Sciatic nerve (tissue), 2 donors: ENCODE measurements around the gene RCAN2. TPM values are rescaled to one million over a fixed set of nuclear protein-coding genes. Genes with fewer than 3 reads are reported as not detected.

Source experiments
- ATAC-seq: fragments of 200-7000 bp; cut with Tn5 transposase; one replicate; pipeline ENCODE4 v1.9.1; 2020; ENCODE audit warnings: mild to moderate bottlenecking, moderate library complexity
- DNase-seq: peaks from one replicate; pipeline ENCODE4 v3.0.0-alpha.2; 2020; ENCODE audit warnings: low spot score
- intact Hi-C: fragments of 100-400 bp; cut with DNase I; formaldehyde crosslinking; loops from one replicate; pipeline ENCODE4 v1.14.2; 2022
- total RNA-seq: library from RNA; stranded (reverse); fragmentation: NEBNext Ultra II Directional; extraction: Animal tissue kit (Norgen Biotek cat#: 25700); gene quantifications from one replicate; pipeline ENCODE4 v1.2.1, GENCODE V29; 2021
- donor health status: DM: no; HTN: no; CAD: no.
- donor health status: DM: no; HTN: no; CAD: no.

RCAN2 gene
- total RNA-seq, 1 donor from 2014 or later = 14.8 TPM

DNA sequence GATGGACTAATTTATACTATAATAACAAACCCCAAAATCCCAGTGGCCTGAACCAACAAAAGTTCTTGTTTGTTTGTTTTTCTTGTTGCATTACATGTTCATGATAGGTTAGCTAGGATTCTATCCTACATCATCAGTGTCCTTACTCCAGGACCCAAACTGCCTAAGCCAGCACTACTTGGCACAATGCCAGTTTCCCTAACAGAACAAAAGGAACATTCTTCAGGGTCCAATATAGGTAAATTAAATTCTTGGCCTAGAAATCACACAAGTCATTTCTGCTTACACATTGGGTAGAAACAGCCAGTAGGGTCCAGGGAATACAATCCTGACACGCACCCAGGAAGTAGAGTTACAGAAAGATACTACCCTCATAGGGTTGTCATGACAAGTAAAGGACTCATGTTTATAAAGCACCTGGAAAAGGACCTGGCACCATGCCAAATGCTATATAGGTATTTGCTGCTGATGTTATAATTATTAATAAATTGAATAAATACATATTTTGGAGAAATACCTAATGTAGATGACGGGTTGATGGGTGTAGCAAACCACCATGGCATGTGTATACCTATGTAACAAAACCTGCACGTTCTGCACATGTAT, 38.8 kb downstream of the RCAN2 start:
- intact Hi-C loops = no loop called here
- no peak for ATAC-seq

DNA sequence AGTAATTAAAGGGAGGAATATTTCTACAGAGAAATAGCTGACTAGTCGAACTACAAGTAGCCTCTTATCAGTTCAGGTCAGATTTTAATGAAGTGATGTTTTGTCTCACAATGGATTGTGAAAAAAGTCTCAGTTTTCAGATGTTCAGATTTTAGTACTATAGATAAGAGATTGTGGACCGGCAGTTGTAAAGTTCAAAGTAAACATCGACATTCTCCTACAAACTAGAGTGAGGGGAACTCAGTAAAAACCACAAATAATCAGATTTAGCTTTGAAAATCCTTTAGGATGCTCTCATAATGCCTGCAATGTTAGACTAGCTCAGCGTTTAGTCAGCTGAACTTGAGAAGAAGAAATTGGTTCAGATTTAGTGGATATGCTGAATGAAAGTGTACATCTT, 39.9 kb downstream of the RCAN2 start:
- intact Hi-C loops = no loop called here
- no peak for ATAC-seq
- DNase-seq = no peak

More for the DNA sequence above, 38.8 kb downstream of the RCAN2 start:
- DNase-seq = no peak

DNA sequence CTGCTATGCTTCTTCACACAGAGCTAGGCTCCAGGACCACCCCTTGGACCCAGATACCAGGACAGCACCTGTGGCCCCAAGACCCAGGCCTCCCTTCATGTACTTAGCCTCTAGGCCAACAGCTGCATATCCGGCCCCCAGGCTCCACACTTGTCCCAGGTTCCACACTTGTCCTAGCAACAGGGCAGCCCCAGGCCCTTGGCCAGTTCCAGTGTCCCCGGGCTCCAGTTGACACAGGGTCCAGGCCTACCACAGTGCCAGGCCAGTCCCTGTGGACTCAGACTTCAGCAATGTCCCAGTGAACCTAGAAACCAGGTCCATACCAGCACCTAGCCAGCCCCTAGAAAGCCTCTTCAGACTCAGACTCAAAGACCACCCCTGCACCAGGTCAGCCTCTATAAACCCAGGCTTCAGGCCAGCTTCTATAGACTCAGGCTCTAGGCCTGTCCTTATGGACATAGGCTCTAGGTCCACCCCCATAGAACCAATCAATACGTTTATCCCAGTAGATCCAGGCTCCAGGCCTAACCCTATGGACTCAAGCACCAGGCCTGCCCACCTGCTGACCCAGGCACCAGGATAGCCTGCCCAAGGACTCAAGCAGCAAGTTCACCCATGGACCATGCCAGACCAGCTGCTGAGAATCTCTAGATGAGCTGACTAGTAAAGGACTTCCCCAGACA, 46.3 kb downstream of the RCAN2 start:
- ATAC-seq = no peak
- intact Hi-C loops = no loop called here
- DNase-seq = no peak

DNA sequence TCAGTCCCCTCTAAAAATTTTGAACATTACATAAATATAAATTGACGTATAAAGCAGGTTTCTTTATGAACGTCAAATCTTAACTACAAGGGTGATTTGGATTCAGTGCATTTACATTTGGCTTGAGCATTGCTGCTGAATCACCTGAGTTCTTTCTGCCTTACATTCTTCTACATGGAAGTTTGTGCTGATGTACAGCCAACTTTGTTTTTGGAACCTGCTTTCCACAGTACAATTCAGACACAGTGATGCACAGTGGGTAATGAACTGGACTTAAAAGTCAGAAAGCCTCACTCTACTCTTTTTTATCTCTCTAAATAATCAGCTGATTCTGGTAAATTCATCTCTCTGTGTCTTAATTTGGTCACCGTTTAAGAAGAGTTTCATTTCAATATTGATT, 47.6 kb downstream of the RCAN2 start:
- DNase-seq (no peak), ATAC-seq (no peak)
- intact Hi-C loops = no loop called here

DNA sequence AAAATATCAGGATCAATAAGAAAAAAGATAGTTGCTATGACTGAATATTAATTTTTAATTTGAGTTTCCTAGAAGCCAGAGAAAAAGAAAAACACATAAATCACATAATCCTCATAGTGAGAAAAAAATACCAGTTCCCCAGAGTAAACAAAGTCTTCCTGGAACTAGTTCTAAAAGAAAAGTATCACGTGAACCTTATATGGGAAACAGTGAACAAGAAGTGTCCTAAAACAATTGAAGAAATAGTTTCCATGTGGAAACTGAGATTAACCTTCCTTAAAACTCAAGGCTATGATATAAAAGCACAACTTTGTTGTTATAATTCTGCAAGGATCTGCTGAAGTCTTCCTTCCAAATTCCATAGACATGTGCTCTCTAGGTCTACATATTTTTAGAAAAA, 50.6 kb downstream of the RCAN2 start:
- intact Hi-C loops = no loop called here
- DNase-seq = no peak
- ATAC-seq = peak; percentile 39

DNA sequence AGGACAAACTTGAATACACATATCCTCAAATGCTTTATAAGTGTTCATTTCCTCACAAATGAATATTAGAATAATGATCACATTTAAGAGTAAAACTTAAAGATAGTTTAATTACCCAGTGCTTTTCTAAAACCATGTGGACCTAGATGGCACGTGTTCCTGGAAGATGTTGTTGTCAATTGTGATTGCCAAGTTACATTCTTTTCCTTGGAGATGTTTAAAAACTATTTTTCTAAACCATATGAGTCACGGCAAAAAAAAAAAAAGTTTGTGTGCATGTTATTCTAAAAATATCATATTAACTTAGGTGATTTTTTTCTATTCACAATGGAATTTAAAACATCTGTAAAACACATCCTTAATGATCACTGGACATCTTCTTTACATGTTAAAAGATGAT, 51.1 kb downstream of the RCAN2 start:
- intact Hi-C loops = no loop called here
- DNase-seq = no peak

DNA sequence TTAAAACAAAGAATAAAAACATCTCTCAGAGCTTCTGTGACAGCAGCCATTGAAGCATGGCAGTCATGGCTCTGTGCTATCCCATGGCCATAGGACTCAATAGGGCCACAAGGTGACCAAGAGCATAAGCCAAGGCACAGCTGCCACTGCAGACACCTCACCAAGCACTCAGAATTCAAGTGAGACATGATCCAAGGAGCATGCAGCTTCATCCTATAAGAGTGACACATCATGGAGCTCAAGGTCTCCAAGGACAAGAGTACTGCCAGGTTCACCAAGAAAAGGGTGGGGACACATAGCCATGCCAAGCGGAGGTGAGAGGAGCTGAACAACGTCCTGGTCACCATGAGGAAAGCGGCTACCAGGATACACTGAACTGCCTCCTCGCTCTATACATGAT, 53.0 kb downstream of the RCAN2 start:
- intact Hi-C loops = no loop called here
- ATAC-seq = no peak
- no peak for DNase-seq

More for the DNA sequence above, 51.1 kb downstream of the RCAN2 start:
- ATAC-seq = no peak

DNA sequence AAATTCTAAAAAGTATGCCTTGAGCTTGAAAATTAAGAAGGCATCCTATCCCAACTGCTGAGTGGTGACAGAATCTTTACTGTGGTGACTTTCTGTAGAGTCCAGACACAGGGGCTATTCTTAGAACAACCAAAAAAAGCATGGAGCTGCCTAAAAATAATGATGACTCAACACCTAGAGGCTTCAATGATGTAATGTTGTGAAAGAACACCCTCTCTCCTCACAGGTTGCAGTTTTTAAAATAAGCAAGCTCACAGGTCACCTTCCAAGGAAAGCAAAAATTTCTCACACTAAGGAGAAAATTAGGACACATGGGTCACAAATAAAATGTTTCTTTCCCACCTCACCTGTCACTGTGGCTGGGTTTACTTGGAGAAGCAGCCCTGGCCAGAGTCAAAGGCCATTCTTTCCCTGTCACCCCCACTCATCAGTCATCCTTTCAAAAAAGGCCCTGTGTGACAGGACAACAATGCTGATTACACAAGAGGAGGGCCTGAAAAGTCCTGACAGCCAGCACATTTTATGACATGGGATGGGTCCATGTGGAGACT, 53.5 kb downstream of the RCAN2 start:
- intact Hi-C loops = no loop called here
- ATAC-seq (no peak), DNase-seq (no peak)

DNA sequence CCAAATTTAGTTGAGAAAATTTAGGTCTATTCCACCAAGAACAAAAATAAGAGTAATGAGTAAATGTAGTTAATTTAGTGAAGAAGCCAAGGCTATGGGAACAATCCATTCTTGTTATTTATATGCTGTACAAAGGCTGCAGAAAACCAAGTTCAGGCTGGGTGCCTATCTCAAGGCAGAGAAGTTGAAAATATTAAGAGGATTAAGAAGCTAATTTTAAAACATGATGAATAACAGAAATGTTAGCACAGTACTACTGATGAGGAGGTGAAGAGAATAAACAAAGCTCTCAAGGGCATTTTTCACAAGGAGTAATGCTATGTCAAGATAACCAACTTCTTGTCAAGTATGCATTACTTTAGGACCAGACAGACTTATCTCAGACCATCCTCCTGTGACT, 68.6 kb downstream of the RCAN2 start:
- ATAC-seq (no peak), DNase-seq (no peak)
- intact Hi-C loops = no loop called here

DNA sequence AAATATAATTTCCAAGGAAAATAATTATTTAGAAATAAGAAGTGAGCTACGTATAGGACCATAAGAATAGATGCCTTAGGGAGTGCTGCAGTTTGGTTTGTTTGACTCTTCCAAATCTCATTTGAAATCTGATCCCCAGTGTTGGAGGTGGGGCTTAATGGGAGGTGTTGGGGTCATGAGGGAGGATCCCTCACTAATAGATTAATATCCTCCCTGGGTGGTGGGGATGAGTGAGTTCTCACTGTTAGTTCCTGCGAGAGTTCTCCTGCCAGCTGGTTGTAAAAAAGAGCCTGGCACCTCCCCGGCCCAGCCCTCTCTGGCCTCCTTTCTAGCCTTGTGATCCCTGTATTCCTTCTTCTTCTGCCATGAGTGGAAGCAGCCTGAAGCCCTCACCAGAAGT, 69.3 kb downstream of the RCAN2 start:
- DNase-seq = no peak
- intact Hi-C loops = no loop called here
- ATAC-seq = no peak

DNA sequence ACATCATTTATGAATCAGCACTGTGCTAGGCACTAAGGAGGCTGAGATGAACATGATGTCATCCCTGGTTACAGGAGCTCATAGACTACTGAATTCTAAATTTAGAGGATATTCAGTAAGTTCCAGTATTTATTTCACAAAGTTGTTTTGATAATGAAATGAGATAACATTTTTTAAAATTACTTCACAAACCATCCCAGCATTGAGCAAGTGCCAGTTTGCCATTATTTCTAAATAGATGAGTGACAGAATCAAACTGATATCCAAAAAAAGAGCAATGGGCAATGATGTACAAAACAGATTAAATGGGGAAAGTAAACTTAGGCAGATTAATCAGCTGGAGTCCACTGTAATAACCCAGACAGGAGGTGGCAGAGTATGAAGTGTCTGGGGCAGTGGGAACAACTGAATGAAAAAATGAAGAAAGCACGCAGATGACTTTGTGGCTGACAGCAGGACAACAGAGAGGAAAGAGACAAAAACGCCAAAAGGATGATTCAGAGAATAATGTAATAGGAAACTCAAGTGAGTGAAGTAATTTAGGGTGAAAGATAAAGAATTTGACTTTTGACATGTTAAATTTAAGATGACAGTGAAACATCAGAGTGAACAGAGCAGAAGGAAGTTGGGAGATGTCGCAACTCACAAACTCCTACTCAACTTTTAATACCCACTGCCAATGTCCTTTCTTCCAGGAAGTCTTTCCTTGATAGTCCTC, 70.2 kb downstream of the RCAN2 start:
- DNase-seq = no peak
- peak; percentile 51 for ATAC-seq
- intact Hi-C loops = no loop called here

DNA sequence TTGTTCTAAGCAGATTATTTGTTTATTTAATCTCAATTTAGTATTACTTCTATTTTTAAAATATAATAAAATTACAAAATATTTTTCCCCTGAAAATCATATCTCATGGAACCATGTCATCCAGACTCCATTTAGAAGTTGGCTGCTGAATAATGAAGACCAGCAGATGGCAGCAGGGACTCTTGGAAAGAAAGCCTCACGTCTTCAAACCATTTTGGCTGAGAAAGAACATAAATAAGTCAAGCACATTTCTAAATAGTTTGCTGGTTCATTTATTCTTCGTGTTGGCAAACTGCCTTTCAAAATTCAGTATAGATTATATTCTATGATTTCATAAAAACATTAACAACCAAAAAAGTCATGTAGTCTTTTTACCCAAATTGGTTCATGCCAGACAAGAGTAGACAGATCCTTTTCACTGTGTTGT, 71.7 kb downstream of the RCAN2 start:
- ATAC-seq = peak; percentile 71
- intact Hi-C loops = no loop called here
- DNase-seq = peak; percentile 79

DNA sequence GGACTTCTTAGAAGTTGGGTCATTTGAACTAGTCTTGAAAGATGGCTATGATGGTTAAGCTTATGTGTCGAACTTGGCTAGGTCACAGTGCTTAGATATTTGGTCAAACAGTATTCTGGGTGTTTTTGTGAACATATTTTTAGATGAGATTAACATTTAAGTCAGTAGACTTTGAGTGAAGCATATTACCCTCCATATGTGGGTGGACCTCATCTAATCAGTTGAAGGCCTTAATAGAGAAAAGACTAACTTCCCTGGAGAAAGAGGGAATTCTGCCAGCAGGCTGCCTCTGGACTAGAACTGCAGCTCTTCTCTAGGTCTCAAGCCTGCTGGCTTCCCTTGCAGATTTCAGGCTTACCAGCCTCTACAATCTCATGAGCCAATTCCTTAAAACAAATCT, 76.9 kb downstream of the RCAN2 start:
- intact Hi-C loops = no loop called here
- no peak for DNase-seq
- no peak for ATAC-seq

DNA sequence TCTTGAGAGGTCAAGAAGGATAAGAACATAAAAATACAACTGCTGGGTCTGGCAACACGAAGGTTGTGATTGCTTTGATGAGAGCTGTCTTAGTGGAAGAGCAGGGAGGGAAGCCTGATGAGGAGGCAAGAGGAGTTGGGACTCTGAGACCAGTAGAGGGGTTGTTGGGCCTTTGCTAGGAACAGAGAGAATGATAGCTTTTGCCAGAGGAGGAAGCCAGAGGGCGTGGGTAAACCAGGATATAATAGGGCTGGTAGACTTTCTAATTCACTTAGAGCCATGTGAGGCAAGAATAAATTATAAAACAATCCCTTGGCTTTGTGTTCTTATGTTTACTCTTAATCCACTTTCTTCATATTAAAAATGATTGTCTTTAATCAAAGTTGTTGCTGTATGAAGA, 78.6 kb downstream of the RCAN2 start:
- intact Hi-C loops = no loop called here
- no peak for DNase-seq
- no peak for ATAC-seq

DNA sequence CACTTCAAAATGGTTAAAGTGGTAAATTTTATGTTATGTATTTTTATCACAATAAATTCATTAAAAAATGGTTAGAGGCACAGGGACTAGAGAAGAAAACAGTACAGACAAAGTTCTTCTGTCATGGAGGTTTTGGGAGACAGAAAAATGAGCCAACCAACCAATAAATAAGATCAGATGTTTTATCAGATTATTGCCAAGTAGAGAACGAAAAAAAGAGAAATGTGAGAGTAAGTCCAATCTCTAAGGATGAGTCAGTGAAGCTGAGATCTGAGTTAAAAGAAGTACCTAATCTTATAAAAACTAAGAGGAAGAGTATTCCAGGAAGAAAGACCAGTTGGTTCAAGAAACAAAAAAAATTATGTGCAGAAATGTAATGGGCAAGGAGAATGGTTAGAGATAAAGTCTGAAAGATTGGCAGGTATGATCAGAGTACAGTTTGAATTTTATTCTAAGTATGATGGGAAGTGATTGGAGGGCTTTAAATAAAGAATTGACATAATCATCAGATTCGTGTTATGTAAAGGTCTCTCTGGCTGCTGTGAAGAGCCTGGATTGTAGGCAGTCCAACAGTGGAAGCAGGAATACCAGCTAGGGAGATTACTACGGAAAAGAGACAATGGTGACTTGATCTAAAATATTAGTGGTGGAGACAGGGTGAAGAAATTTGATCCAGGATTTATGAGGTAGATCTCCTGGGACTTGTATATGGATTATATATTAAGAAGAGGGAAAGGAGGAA, 79.6 kb downstream of the RCAN2 start:
- ATAC-seq (peak; percentile 45), DNase-seq (no peak)
- intact Hi-C loops = no loop called here

DNA sequence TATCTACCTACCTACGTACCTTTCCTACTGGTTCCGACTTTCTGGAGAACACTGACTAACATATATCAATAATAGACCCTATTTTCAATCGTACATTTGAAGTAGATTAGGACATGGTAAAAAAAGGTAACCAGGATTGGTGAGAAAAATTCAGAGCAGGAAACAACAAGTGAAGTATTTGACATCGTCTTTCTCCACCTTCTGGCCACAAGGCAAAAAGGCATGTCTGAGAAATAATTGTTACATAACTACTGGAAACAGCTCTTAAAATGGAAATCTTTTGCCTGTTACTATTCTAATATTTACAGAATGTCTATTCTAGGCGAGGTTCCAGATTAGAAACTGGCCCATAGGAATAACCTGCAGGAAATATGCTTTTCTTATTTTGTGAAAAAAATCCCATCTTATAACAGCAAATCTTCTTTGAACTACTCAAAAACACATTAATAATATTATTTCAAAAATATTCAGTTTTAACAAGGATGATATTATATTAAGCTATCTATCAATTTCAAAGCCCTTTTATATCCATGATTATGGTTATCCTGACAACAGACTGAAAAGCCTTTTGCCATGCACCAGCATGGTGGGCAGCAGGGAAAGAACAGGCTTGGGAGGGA, 80.8 kb downstream of the RCAN2 start:
- intact Hi-C loops = no loop called here
- DNase-seq = no peak

DNA sequence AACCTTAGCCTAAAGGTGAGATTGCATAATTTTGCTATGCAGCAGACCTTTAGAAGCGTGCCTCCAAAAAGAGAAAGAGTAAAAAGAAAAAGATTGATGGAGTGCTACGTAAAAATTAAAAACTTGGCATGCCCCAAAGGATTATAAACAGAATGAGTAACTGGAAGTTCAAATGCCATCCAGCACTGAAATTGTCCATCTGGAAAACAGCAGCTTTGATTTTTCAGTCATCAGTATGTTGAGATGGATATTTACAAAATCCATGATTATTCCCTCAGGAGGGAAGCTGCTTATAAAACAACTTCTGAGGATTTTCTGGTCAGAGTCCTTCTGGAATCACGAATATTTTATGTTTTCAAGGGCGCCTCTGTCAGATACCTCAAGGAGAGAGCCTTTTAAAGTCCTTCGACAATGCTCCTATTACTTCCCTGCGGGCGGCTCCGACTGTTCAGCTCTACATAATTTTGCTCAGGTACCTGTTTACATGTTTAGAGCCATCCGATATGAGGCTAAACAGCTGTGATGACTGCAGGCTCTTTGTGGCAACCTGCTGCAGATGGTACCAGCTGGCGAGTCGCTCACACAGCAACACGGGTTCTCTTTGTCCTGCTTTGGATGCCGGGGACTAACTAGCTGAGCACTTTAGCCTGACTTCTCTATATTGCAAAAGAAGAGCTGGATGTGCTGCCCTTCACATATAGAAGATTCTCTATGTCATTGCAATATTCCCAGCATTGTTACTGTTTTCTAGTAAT, 83.3 kb downstream of the RCAN2 start:
- no peak for DNase-seq

More for the DNA sequence above, 80.8 kb downstream of the RCAN2 start:
- ATAC-seq = peak; percentile 69

DNA sequence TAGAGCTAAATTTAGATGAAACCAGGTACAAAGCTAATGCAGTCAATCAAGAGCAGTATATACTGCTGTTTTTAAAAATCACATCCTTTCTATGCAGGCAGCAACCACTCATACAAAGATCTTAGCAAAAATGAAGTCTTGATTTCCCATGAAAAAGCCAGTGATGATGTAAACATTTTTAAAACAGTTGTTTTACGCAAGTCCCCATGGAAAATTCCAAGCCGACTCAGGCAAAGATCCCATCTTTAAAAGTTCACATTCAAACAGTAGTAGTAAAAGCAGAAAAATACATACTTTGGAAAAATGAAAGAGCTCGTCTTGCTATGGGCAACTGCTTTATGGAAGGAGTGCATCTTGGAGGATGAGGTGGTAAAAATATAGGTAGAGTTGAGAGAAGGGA, 84.0 kb downstream of the RCAN2 start:
- ATAC-seq (no peak), DNase-seq (no peak)
- intact Hi-C loops = no loop called here

More for the DNA sequence above, 83.3 kb downstream of the RCAN2 start:
- peak; percentile 41 for ATAC-seq
- intact Hi-C loops = no loop called here
